Measurements from ENCODE around the gene CGB2.
"Not testable (repeated sequence)": the region's sequence is repeated elsewhere in the genome, so short reads cannot be mapped to it uniquely, and the experiment has no call there.

Gene CGB2

DNA sequence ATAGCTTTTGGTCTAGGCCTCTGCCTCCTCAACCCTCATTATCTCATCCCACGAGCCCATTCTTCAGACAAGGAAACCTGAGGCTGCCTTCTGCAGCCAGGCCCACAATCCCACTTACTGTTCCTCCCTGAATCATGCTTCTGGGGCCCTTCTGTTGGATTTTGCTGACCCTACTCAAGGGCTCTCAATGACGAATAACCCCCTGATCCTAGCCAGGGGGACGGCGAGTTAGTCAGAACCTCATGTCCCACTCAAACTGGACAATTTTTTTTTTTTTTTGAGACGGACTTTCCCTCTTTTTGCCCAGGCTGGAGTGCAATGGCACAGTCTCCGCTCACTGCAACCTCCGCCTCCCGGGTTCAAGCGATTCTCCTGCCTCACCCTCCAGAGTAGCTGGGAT, 9.6 kb upstream of the CGB2 start:
- DNase-seq (ENCODE audit: insufficient read length): no peak
- no peak for FAIRE-seq
- TF ChIP-seq POLR2A (IDR thresholded peaks at IDR 0.05; ENCODE audit: low read depth, low read length) (no peak), TAF1 (IDR thresholded peaks at IDR 0.05; ENCODE audit: borderline replicate concordance, low read depth, low read length) (no peak), POLR2AphosphoS5 (IDR thresholded peaks at IDR 0.05; ENCODE audit: low read depth, low read length) (no peak)

DNA sequence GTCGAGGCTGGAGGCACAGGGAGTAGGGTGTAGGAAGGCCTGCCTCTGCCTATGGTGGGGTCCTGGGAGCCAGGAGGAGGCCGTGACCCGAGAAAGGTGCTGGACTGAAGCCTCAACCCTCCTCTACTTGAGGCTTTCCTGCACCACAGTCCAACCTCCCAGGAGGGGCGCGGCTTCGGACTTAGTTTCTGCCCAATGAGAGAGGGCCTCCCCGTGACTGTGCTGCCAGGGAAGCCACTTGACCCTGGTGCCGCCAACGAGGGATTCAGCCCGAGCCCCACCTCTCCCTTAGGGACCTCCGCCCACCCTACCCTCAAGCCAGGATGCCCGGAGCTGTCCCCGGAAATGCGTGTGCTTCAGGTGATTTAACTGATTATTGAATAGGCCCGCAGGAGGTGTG, 7.5 kb upstream of the CGB2 start, which contains the start of gene CGB3:
Gene CGB3 (minus strand): TSS at position 101 of the 400 bp plus-strand sequence. CDS start 362 bp downstream, outside the sequence.
- DNase-seq (ENCODE audit: insufficient read length); FAIRE-seq: not testable (repeated sequence)

DNA sequence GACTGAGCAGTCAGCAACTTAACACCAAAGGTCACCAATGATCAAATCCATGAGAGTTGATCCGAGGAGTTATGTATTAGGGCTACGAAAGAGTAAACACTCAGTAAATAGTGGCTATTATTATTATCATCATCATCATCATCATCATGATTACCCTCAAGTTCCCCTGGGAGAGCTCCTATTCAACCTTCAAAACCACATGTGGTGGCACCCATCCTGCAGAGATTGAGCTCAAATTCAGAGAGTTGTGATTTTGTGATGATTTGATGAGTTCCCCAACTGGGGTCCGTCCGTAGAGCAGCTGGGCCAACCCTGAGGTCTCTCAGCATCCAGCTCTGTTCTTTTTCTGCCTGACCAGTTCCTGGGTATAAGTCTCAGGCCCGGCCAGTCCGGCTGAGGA, 6.6 kb upstream of the CGB2 start:
- DNase-seq (ENCODE audit: insufficient read length); FAIRE-seq: not testable (repeated sequence)

DNA sequence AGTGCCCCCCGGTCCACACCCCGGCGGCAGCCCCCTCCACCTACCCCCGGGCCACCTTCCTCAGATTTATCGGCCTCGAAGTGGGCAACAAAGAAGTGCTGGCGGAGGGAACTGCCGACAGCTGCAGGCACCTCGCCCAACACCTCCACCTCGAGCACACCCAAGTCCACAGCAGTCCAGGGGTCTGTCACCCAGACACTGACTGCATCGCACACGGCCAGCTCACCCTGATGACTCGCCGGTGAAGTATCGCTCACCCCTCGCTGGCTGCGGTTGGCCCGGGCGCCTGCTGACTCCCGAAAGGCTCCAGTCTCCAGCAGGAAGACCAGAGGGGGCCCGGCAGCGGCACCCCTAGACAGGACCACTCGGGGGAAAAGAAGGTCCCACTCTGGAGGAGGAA, 6.1 kb upstream of the CGB2 start:
- not testable (repeated sequence) for FAIRE-seq

DNA sequence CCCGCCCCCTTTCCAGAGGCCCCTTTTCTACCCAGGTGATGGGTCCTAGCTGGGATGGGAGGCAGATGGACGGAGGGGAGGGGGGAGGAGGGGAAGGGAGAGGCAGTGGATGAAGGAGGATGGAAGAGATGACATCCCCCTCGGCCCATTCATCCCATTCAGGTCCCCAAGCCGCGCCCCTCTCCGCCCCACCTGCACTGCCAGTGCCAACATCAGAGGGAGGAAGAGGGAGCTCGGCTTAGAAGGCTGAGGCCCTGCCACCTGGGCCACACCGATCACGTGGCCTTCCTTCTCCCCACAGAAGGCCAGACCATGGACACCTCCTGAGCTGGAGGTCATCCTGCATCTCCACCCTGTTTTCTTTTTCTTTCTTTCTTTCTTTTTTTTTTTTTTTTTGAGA, 3.0 kb upstream of the CGB2 start:
- DNase-seq (ENCODE audit: insufficient read length); FAIRE-seq: not testable (repeated sequence)

More for the DNA sequence above, 6.1 kb upstream of the CGB2 start:
- DNase-seq (ENCODE audit: insufficient read length): not testable (repeated sequence)

DNA sequence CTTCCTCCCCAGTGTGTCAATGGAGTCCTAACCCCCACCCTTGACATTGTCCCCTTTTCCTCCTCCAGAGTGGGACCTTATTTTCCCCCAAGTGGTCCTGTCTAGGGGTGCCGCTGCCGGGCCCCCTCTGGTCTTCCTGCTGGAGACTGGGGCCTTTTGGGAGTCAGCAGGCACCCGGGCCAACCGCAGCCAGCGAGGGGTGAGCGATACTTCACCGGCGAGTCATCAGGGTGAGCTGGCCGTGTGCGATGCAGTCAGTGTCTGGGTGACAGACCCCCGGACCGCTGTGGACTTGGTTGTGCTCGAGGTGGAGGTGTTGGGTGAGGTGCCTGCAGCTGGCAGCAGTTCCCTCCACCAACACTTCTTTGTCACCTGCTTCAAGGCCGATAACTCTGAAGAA, 1.9 kb upstream of the CGB2 start:
- not testable (repeated sequence) for DNase-seq (ENCODE audit: insufficient read length); FAIRE-seq

DNA sequence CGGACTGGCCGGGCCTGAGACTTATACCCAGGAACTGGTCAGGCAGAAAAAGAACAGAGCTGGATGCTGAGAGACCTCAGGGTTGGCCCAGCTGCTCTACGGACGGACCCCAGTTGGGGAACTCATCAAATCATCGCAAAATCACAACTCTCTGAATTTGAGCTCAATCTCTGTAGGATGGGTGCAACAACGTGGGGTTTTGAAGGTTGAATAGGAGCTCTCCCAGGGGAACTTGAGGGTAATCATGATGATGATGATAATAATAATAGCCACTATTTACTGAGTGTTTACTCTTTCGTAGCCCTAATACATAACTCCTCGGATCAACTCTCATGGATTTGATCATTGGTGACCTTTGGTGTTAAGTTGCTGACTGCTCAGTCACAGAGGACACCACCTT, 1.4 kb upstream of the CGB2 start:
- not testable (repeated sequence) for DNase-seq (ENCODE audit: insufficient read length)

DNA sequence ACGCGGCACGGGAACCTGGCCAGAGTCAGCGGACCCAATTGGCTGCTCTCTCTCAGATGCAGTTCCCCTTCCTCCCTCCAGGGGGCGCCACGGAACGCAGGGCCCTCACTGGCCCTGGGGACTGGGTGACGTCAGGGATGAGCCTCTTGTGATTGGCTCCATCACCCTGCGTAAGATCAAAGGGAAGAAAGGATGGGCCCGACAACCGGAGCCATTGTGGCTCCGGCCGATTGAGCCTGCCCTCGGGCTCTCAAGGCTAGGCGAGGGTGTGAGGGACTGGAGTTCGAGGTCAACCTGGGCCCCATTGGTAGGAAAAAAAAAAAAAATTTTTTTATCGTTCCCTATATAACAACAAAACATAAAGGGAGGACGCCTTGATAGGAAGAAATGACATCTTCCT, 5.1 kb downstream of the CGB2 start, which contains the start of gene CGB1:
Gene CGB1 (minus strand): TSS at position 81 of the 400 bp plus-strand sequence. CDS start 184 bp downstream, outside the sequence.
- not testable (repeated sequence) for DNase-seq (ENCODE audit: insufficient read length); FAIRE-seq

More for the DNA sequence above, 1.4 kb upstream of the CGB2 start:
- not testable (repeated sequence) for FAIRE-seq

DNA sequence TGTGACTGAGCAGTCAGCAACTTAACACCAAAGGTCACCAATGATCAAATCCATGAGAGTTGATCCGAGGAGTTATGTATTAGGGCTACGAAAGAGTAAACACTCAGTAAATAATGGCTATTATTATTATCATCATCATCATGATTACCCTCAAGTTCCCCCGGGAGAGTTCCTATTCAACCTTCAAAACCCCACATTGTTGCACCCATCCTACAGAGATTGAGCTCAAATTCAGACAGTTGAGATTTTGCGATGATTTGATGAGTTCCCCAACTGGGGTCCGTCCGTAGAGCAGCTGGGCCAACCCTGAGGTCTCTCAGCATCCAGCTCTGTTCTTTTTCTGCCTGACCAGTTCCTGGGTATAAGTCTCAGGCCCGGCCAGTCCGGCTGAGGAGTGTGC, 6.4 kb downstream of the CGB2 start:
- not testable (repeated sequence) for FAIRE-seq; DNase-seq (ENCODE audit: insufficient read length)

DNA sequence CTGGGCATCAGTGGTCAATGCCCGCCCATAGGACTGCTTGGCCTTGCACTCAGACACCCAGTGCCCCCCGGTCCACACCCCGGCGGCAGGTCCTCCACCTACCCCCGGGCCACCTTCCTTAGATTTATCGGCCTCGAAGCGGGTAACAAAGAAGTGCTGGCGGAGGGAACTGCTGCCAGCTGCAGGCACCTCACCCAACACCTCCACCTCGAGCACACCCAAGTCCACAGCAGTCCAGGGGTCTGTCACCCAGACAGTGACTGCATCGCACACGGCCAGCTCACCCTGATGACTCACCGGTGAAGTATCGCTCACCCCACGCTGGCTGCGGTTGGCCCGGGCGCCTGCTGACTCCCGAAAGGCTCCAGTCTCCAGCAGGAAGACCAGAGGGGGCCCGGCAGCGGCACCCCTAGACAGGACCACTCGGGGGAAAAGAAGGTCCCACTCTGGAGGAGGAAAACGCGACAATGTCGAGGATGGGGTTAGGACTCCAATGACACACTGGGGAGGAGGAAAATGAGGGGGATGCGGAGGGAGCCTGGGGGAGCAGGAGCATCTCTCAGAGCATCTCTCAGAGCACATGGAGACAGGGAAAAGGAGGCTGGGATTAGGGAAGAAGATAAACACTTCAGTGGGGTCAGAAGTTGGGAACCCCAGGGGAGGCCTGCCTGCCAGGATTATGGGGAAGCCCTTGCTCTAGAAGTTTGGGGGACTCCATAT, 7.0 kb downstream of the CGB2 start:
- FAIRE-seq; DNase-seq (ENCODE audit: insufficient read length): not testable (repeated sequence)

DNA sequence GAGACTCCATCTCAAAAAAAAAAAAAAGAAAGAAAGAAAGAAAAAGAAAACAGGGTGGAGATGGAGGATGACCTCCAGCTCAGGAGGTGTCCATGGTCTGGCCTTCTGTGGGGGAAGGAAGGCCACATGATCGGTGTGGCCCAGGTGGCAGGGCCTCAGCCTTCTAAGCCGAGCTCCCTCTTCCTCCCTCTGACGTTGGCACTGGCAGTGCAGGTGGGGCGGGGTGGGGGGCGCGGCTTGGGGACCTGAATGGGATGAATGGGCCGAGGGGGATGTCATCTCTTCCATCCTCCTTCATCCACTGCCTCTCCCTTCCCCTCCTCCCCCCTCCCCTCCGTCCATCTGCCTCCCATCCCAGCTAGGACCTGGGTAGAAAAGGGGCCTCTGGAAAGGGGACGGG, 8.0 kb downstream of the CGB2 start:
- FAIRE-seq; DNase-seq (ENCODE audit: insufficient read length): not testable (repeated sequence)

DNA sequence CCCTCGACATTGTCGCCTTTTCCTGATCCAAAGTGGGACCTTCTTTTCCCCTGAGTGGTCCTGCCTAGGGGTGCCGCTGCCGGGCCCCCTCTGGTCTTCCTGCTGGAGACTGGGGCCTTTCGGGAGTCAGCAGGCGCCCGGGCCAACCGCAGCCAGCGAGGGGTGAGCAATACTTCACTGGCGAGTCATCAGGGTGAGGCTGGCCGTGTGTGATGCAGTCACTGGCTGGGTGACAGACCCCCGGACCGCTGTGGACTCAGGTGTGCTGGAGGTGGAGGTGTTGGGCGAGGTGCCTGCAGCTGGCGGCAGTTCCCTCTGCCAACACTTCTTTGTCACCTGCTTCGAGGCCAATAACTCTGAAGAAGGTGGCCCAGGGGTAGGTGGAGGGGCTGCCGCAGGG, 10.5 kb downstream of the CGB2 start:
- no peak for DNase-seq (ENCODE audit: insufficient read length)
- TF ChIP-seq TAF1 (IDR thresholded peaks at IDR 0.05; ENCODE audit: borderline replicate concordance, low read depth, low read length) (no peak), POLR2A (IDR thresholded peaks at IDR 0.05; ENCODE audit: low read depth, low read length) (no peak), POLR2AphosphoS5 (IDR thresholded peaks at IDR 0.05; ENCODE audit: low read depth, low read length) (no peak)
- FAIRE-seq: no peak

DNA sequence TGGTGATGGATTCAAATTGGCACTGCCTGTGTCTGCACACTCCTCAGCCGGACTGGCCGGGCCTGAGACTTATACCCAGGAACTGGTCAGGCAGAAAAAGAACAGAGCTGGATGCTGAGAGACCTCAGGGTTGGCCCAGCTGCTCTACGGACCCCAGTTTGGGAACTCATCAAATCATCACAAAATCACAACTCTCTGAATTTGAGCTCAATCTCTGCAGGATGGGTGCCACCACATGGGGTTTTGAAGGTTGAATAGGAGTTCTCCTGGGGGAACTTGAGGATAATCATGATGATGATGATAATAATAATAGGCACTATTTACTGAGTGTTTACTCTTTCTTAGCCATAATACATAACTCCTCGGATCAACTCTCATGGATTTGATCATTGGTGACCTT, 11.0 kb downstream of the CGB2 start:
- not testable (repeated sequence) for FAIRE-seq; DNase-seq (ENCODE audit: insufficient read length)

DNA sequence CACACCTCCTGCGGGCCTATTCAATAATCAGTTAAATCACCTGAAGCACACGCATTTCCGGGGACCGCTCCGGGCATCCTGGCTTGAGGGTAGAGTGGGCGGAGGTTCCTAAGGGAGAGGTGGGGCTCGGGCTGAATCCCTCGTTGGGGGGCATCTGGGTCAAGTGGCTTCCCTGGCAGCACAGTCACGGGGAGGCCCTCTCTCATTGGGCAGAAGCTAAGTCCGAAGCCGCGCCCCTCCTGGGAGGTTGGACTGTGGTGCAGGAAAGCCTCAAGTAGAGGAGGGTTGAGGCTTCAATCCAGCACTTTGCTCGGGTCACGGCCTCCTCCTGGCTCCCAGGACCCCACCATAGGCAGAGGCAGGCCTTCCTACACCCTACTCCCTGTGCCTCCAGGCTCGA, 11.9 kb downstream of the CGB2 start, which contains the start of gene CGB5:
Gene CGB5 (plus strand): TSS at position 301 of the 400 bp plus-strand sequence. CDS start 362 bp downstream, outside the sequence.
- DNase-seq (ENCODE audit: insufficient read length): not testable (repeated sequence)

DNA sequence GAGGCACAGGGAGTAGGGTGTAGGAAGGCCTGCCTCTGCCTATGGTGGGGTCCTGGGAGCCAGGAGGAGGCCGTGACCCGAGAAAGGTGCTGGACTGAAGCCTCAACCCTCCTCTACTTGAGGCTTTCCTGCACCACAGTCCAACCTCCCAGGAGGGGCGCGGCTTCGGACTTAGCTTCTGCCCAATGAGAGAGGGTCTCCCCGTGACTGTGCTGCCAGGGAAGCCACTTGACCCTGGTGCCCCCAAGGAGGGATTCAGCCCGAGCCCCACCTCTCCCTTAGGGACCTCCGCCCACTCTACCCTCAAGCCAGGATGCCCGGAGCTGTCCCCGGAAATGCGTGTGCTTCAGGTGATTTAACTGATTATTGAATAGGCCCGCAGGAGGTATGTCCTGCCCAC, 17.3 kb downstream of the CGB2 start, which contains the start of gene CGB8:
Gene CGB8 (minus strand): TSS at position 101 of the 400 bp plus-strand sequence. CDS start 372 bp downstream, outside the sequence.
- DNase-seq (ENCODE audit: insufficient read length); FAIRE-seq: not testable (repeated sequence)

More for the DNA sequence above, 11.9 kb downstream of the CGB2 start, which contains the start of gene CGB5:
- FAIRE-seq: not testable (repeated sequence)

DNA sequence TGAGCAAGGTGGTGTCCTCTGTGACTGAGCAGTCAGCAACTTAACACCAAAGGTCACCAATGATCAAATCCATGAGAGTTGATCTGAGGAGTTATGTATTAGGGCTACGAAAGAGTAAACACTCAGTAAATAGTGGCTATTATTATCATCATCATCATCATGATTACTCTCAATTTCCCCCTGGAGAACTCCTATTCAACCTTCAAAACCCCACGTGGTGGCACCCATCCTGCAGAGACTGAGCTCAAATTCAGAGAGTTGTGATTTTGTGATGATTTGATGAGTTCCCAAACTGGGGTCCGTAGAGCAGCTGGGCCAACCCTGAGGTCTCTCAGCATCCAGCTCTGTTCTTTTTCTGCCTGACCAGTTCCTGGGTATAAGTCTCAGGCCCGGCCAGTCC, 18.1 kb downstream of the CGB2 start:
- not testable (repeated sequence) for FAIRE-seq; DNase-seq (ENCODE audit: insufficient read length)

DNA sequence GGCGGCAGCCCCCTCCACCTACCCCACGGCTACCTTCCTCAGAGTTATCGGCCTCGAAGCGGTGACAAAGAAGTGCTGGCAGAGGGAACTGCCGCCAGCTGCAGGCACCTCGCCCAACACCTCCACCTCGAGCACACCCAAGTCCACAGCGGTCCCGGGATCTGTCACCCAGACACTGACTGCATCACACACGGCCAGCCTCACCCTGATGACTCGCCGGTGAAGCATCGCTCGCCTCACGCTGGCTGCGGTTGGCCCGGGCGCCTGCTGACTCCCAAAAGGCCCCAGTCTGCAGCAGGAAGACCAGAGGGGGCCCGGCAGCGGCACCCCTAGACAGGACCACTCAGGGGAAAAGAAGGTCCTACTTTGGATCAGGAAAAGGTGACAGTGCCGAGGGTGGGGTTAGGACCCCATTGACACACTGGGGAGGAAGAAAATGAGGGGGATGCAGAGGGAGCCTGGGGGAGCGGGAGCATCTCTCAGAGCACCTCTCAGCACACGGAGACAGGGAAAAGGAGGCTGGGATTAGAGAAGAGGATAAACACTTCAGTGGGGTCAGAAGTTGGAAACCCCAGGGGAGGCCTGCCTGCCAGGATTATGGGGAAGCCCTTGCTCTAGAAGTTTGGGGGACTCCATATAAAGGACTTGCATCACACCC, 18.8 kb downstream of the CGB2 start:
- DNase-seq (ENCODE audit: insufficient read length); FAIRE-seq: not testable (repeated sequence)

All from GM12892 (cell line).